ENCODE data around the gene NOL3.
"Not testable (repeated sequence)": the region's sequence is repeated elsewhere in the genome, so short reads cannot be mapped to it uniquely, and the experiment has no call there.

The NOL3 gene

GRCh38 chr16:67170168-67170948, at the start of gene NOL3:
NOL3 (plus strand) TSS chr16:67170538.
- no peak for DNase-seq

- DNase-seq = not testable (repeated sequence)
These were observed 47.5 kb upstream of the NOL3 start for GRCh38 chr16:67122799-67123198.

- no peak for DNase-seq
These were observed 41.9 kb upstream of the NOL3 start for GRCh38 chr16:67128417-67128816.

GRCh38 chr16:67128887-67129286, 41.5 kb upstream of the NOL3 start:
- DNase-seq = no peak

DNA sequence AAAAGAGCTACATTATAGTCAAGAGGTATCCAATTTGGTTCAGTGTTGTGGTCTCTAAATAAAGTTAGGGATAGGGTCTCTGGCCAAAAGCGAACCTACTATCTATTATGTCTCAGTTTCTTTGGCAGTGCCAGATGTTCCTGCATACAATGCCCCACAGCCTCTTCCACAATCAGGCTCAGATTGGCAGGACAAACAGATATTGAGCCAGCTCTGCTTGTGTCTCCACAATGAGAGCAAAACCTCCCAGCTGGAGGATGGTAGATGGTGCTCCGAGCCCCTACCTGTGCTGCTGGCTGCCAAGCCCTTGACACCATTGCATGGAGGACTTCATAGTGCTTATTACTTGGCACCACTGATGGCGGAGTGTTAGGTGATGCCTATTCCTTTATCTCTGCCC, 40.9 kb upstream of the NOL3 start:
- DNase-seq = no peak

- DNase-seq = no peak
These were observed 32.7 kb upstream of the NOL3 start for GRCh38 chr16:67137605-67138004.

DNA sequence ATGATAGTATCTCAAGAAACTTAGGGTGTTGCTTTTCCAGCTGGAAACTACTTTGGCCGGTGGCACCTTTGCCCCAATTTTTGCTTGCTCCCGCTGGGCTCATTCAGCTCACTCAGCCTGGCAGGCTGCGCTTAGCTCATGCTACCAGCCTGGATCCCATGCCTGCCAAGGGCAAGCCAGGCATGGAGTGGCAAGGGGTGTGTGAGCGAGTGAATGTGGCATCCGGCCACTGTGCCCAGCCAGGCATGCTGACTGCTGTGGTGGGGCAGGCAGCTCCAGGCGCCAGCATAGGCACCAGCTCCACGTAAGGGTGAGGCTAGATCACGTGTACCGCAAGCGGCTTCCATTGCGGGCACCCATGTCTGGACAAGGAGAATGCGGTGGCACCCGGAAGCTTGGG, 28.9 kb upstream of the NOL3 start:
- no peak for DNase-seq

- no peak for DNase-seq
These were observed 28.0 kb upstream of the NOL3 start for GRCh38 chr16:67142342-67142741.

DNA sequence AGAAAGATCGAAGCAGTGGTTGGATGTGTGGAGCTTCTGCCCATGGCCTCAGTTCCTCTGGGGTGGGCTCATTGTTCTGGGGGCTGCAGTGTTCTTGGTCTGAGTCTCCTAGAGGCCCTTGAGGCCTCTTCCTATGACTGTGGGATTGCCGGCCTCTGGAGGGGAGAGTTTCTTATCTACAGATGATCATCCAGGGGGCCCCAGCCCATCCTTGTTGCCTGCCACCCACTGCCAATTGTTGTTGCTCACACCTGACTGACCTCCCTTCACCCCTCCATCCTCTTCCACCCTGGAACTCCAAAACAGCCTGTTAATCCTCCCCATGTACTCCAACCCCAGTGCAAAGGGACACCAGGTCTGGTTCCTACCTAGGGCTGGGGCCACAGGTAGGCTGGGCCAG, 25.4 kb upstream of the NOL3 start:
- DNase-seq = no peak

DNA sequence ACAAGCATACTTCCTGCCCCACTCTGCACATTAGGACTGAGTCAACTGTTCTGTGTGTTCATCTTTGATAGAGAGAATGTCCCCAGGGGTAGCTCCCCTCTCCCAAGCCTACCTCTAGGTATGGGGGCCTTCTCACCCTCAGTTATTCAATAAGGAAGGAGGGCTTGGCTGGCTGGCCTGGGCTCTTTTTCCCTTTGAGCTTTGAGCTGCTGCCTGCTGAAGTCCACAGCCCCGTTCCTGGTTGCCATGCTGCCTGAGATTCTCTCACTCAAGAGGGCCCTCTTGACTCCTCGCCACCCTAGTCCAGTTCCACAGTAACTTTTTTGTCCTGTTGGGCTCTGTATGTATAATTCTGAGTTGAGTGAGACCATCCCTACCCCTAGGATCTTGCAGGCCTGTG, 24.6 kb upstream of the NOL3 start:
- no peak for DNase-seq

GRCh38 chr16:67146523-67147357, 23.6 kb upstream of the NOL3 start:
- no peak for DNase-seq

DNA sequence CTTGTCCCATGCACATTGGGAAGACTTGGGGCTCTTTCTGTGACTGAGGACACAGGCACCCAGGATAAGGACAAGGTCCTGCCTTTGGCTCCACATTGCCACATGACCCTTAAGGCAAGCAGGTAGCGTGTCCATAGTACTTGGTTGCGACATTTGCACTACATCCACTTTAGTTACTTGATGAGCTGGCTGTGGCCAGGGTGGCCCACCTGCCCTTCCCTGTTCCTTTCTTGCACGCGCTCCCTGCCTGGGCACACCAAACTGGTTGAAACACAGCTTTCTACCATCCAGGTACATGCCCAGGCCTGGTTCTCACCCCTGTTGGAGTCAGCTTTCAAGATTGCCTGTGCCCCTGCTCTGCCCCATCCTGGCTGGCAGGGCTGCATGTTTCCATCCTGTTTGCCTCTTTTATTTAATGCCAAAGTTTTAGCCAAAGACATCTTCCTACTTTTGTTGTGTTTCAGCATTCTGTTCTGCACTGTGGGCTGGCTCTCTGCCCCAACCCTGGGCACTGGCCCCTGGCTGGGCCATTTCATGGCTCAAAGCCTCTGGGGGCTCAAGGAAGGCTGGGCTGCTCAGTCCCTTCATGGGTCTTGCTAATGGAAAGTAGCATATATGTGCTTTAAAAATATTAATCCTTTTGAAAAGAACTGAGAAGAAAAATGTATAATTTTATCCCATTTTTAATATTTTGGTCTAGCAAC, 22.7 kb upstream of the NOL3 start:
- no peak for DNase-seq

DNA sequence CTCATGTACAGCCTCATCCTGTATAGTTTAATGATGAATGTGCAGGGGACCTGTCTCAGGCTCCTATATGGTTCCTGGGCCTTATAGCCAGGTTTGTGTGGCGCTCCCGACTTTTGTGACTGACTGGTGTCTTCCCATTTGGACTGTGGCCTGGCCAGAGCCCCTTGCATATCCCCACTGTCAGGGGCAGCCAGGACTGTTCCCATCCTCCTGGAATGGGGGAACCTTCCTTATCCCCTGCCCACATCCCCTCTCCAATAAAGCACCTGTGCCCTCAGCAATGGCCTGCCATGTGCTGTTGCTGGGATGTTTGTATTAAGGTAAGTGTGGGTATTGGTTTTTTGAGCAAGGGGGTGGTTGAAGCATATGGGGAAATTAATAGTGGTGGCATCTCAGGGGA, 22.1 kb upstream of the NOL3 start:
- no peak for DNase-seq

DNA sequence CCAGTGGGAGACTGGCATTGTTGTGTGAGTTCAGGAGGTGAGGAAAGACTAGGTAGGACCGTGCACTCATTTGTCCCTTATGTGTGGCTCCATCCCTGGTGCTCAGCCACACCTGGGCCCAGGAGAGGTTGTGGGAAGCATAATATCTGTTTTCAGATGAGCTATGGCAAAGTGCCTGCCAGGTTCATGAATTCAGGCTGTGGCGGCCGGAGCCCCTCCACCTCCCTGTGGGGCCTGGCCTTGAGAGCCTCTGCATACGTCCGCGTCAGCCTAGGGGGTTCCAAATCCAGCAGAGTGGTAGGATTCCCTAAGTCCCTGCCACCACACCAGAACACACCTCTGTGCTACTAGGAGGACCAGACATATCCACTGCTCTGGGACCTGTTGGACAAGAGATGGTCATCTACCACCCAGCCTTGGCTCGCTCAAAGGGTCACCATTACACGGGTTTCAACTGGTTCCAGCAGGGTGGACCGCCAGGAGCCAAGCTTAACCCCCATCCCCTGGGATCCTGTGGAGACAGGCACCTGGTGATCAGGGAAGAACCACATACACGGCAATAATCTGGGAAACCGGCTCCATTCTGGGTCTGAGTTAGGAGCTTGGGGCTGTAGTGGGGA, 21.6 kb upstream of the NOL3 start:
- DNase-seq = no peak

DNA sequence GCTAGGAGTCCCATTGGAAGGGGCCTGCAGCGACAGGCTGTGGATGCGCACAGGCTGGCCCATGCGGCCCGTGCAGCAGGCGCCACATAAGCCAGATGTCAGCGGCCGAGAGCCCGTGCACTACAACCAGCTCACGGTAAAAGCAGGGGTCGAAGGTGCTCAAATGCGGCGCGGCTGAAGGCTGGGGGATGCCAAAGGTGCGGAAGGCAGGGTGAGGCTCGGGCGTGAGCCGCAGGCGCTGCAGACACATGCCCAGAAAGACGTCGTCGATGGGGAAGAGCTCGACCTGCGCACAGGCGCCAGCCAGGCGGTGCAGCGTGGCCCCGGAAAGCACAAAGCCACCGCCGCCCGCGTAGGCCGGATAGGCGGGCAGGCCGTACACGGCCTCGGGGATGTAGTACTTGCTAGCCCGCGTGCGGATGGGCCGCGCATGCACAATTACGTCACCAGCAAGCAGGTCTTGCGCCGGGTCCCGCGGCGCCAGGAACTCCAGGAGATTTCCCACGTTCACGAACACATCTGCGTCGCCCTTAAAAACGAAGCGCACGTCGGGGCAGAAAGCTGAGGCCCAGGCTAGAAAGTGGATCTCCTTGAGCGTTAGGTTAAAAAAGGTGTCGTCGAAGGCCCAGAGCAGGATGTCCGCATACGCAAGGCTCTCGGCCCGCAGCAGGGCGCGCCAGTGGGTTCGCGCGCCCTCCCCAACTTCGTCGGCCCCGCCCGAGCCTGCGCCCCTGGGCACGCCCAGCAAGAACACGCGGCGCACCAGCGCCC, 20.9 kb upstream of the NOL3 start:
- no peak for DNase-seq

GRCh38 chr16:67150047-67150832, 20.1 kb upstream of the NOL3 start:
- DNase-seq = no peak

DNA sequence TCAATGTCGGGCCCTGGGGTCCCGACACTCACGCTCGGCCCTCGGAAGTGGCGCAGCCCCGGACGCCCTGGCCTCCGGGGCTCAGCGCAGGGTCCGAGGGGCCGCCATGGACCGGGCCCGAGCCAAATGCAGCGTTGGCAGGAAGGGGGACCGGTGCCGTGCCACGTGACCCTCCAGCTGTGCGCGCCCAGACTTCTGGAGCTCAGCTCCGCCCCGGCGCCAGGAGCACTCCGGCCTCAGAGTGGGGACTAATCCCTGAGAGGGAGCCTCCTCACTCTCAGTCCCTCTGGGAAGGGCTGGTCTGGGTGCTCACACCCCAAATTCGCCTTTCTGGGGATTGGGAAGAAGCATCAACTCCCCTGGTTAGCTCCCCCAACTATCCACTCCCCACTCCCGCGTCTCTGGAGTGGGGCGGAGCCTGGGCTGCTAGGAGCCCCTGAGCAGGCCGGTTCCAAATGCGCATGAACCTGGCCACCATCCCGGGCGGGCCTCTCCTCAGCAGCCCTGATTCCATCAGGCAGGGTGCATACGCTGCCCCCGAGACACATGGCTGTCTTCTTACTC, 19.4 kb upstream of the NOL3 start, which contains the start of gene B3GNT9:
Gene B3GNT9 (minus strand): TSS at position 166 of the 564 bp plus-strand sequence. CDS start 513 bp downstream, outside the sequence.
- DNase-seq = no peak

DNA sequence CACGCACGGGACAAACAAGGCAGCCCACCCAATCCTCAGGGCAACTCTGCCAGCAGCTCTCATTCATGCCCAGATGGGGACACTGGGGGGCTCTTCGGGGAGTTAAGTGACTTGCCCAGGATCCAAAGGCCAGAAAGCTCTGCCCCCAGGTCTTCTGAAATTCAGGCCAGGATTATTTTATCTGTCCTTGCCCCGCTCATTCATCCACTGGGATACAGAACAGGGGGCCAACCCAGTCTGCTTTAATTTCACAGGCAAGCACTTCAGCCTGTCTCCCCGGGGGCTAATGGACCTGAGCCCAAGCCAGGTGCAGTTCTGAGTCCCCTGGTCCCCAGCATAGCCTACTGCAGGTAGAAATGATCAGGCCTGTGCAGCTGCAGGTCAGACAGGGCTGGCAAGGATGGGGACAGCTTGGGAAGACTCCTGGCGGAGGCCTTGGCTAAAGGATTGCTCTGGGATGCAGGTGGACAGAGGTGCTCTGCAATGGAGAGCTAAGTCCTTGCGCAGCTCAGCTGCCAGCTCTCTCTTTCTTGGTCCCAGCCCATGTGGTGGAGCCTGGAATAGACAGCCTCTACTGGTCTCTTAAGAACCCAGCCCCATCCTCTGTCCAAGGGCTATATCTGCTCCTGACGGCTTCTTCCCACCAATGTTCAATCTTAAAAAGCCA, 18.8 kb upstream of the NOL3 start:
- no peak for DNase-seq

GRCh38 chr16:67154578-67155294, 15.6 kb upstream of the NOL3 start:
- no peak for DNase-seq
